T1000 (cell line): Measurements from ENCODE around the gene CSNK1A1L.
A peak's percentile ranks its signal among the peaks of the same experiment; 100 is the strongest.
"Not testable (repeated sequence)": the region's sequence is repeated elsewhere in the genome, so short reads cannot be mapped to it uniquely, and the experiment has no call there.

Experiments used
- DNase-seq: peaks from one replicate; lab custom pipeline; 2025; ENCODE audit warnings: mixed read lengths; lab: John Stamatoyannopoulos, UW

The CSNK1A1L gene

DNA sequence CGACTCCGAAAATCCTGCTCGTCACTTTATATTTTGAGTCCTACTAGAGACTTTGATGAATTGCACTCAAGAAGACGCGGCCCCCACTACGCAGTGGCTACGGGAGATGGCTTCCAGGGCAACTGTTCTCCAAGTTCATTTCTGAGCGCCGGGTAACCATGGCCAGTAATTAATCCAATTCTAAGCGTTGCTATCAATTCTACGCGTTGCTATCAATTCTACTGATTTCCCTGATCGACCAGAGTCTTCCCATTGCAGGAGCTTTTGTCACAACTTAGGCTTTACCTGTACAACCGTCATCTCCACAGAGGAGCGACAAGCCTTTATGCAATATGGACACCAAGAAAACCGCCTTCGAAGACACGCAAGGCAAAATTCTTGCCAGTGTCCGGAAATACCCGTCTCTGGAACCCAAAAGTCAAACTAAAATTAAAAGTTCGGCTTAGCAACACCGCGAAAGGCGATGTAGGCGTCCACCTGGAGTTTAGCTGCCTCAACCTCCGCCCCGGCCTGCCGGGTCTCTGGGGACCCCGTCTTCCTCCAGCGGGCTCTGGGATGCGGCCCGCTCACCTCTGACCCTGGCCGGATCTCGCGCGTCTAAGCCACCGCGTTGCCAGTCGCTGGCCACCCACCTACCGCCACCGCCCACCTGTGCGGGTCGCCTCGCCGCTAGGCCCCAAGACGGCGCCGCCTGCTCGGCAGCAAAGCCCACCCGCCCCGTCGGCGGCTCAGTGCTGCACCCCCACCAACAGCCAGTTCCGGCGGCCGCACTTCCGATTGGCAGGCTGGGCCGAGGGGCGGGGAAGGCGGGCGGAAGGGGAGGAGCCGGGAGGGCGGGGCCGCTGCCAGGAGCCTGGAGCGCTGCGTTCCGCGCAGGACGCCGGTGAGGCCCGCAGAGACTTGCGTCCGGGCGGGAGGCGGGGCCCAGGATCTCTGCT is 46.3 kb downstream of the CSNK1A1L start, which contains the start of gene SUPT20H:
TSS of gene SUPT20H (minus strand) at position 779 of the 938 bp plus-strand sequence. CDS start 8,198 bp downstream, outside the sequence.
- DNase-seq, result peak; percentile 79

DNA sequence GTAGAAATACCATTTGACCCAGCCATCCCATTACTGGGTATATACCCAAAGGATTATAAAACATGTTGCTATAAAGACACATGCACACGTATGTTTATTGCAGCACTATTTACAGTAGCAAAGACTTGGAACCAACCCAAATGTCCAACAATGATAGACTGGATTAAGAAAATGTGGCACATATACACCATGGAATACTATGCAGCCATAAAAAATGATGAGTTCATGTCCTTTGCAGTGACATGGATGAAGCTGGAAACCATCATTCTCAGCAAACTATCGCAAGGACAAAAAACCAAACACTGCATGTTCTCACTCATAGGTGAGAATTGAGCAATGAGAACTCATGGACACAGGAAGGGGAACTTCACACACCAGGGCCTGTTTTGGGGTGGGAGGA is 49.2 kb downstream of the CSNK1A1L start:
- DNase-seq, result not testable (repeated sequence)
